ENCODE data around the gene CLASP1.

CLASP1 gene

GRCh38 chr2:121547646-121548045, 101.6 kb downstream of the CLASP1 start:
- no peak for DNase-seq (ENCODE audit: low spot score)
- no peak for TF ChIP-seq CTCF (IDR thresholded peaks at IDR 0.05; ENCODE audit: extremely low read depth, missing control alignments)

- TF ChIP-seq CTCF (IDR thresholded peaks at IDR 0.05; ENCODE audit: extremely low read depth, missing control alignments): no peak
- no peak for DNase-seq (ENCODE audit: low spot score)
Observed at GRCh38 chr2:121545913-121546312, 103.3 kb downstream of the CLASP1 start.

- TF ChIP-seq CTCF (IDR thresholded peaks at IDR 0.05; ENCODE audit: extremely low read depth, missing control alignments): no peak
- no peak for DNase-seq (ENCODE audit: low spot score)
Observed at GRCh38 chr2:121545257-121545656, 104.0 kb downstream of the CLASP1 start.

- no peak for DNase-seq (ENCODE audit: low spot score)
- TF ChIP-seq CTCF (IDR thresholded peaks at IDR 0.05; ENCODE audit: extremely low read depth, missing control alignments): no peak
Observed at GRCh38 chr2:121541495-121541894, 107.8 kb downstream of the CLASP1 start.

- no peak for DNase-seq (ENCODE audit: low spot score)
- TF ChIP-seq CTCF (IDR thresholded peaks at IDR 0.05; ENCODE audit: extremely low read depth, missing control alignments): no peak
Observed at GRCh38 chr2:121539750-121540469, 109.4 kb downstream of the CLASP1 start.

GRCh38 chr2:121536850-121537557, 112.3 kb downstream of the CLASP1 start:
- no peak for TF ChIP-seq CTCF (IDR thresholded peaks at IDR 0.05; ENCODE audit: extremely low read depth, missing control alignments)
- no peak for DNase-seq (ENCODE audit: low spot score)

GRCh38 chr2:121536347-121536746, 112.9 kb downstream of the CLASP1 start:
- no peak for TF ChIP-seq CTCF (IDR thresholded peaks at IDR 0.05; ENCODE audit: extremely low read depth, missing control alignments)
- DNase-seq (ENCODE audit: low spot score): no peak
